A549 (cell line): ENCODE data around the gene ASB18. TPM values are rescaled to one million over a fixed set of nuclear protein-coding genes. Genes with fewer than 3 reads are reported as not detected.

Source experiments
- ATAC-seq, 2 experiments: fragments of 200-7000 bp in 1 of 2; fragments of >200 bp in 1 of 2; cut with Nextera tagmentation in 1 of 2; cut with Tn5 transposase in 1 of 2; 3 replicates each; pipeline versions ENCODE4 v1.8.0 to v1.9.1; 2018 to 2020; ENCODE audit warnings: mild to moderate bottlenecking in 1 of 2, moderate library complexity in 1 of 2
- CTCF ChIA-PET: fragments of 300-600 bp; sonication (Branson Sonifier 250); formaldehyde crosslinking; extraction: SDS; loops from one replicate; lab custom pipeline; 2021; ENCODE audit warnings: antibody characterized with exemption, inconsistent platforms; lab: Yijun Ruan, JAX
- POLR2A ChIA-PET: fragments of 350-600 bp; formaldehyde crosslinking; extraction: SDS; loops from one replicate; lab custom pipeline; 2021; ENCODE audit warnings: antibody characterized with exemption, inconsistent platforms; lab: Yijun Ruan, JAX
- DNase-seq, 2 experiments: peaks; one replicate each; pipeline versions ENCODE4 v3.0.0 to v3.0.0-alpha.2; 2011 to 2016; ENCODE audit warnings: low read depth in 1 of 2, low spot score in 1 of 2
- FAIRE-seq: peaks from 2 replicates; lab custom pipeline; 2011; peaks lifted over from hg19 to GRCh38; lab: Jason Lieb, UNC
- H3K27ac ChIP-seq, 2 experiments: fragments of >200 bp; sonication (Bioruptor Twin); formaldehyde crosslinking; 3 replicates each; pipeline ENCODE4 v1.5.1; 2016 to 2017
- H3K4me1 ChIP-seq: fragments of >200 bp; sonication (Bioruptor Twin); formaldehyde crosslinking; 3 replicates; pipeline ENCODE4 v1.6.1; 2016
- H3K4me2 ChIP-seq: fragments of >200 bp; sonication (Bioruptor Twin); formaldehyde crosslinking; 3 replicates; pipeline ENCODE4 v1.6.1; 2016
- H3K4me3 ChIP-seq: fragments of >200 bp; sonication (Bioruptor Twin); formaldehyde crosslinking; 3 replicates; pipeline ENCODE4 v1.5.1; 2016
- H3K9me3 ChIP-seq: fragments of >200 bp; sonication (Bioruptor Twin); formaldehyde crosslinking; 3 replicates; pipeline ENCODE4 v1.6.1; 2016
- BCL3 ChIP-seq: fragments of >200 bp; sonication (Bioruptor Twin); formaldehyde crosslinking; IDR thresholded peaks from 3 replicates; pipeline ENCODE4 v1.6.1; 2016
- CBX2 ChIP-seq: fragments of 200-600 bp; sonication (generic); IDR thresholded peaks from 2 replicates; pipeline ENCODE4 v1.6.1; 2016; ENCODE audit warnings: low read depth, mild to moderate bottlenecking, borderline replicate concordance
- CBX8 ChIP-seq: fragments of 200-600 bp; sonication (generic); IDR thresholded peaks from 2 replicates; pipeline ENCODE4 v1.6.1; 2016
- CHD2 ChIP-seq: fragments of 150-350 bp; IDR thresholded peaks from 2 replicates; pipeline ENCODE4 v1.6.1; 2014; ENCODE audit warnings: low read length; ENCODE audit not compliant: partially characterized antibody
- EHMT2 ChIP-seq: fragments of 200-600 bp; sonication (generic); IDR thresholded peaks from 2 replicates; pipeline ENCODE4 v1.6.1; 2016; ENCODE audit warnings: antibody characterized with exemption, low read depth, mild to moderate bottlenecking, moderate library complexity
- EP300 ChIP-seq, 2 experiments: fragments of >200 bp; sonication (Bioruptor Twin); formaldehyde crosslinking; IDR thresholded peaks; 2 replicates in 1 of 2; 3 replicates in 1 of 2; pipeline ENCODE4 v1.6.1; 2016 to 2017
- FOSL2 ChIP-seq, 2 experiments: fragments of 450-650 bp in 1 of 2; fragments of >200 bp in 1 of 2; sonication (Bioruptor Twin) in 1 of 2; formaldehyde crosslinking; IDR thresholded peaks; 2 replicates each; pipeline versions ENCODE4 v1.5.0 to v1.6.1; 2016 to 2020; ENCODE audit warnings: mild to moderate bottlenecking in 1 of 2, moderate library complexity in 1 of 2
- FOXS1 ChIP-seq: fragments of 250-450 bp; sonication (Bioruptor Pico); IDR thresholded peaks from 2 replicates; pipeline ENCODE4 v1.5.0; 2020; ENCODE audit warnings: mild to moderate bottlenecking, moderate library complexity
- GATA3 ChIP-seq: IDR thresholded peaks from 2 replicates; pipeline ENCODE4 v1.6.1; 2012; ENCODE audit warnings: borderline replicate concordance
- HEYL ChIP-seq: fragments of 250-450 bp; sonication (Bioruptor Pico); IDR thresholded peaks from 2 replicates; pipeline ENCODE4 v1.8.0; 2021; ENCODE audit warnings: mild to moderate bottlenecking, moderate library complexity
- HOXB13 ChIP-seq: fragments of 250-450 bp; sonication (Bioruptor Pico); IDR thresholded peaks from 2 replicates; pipeline ENCODE4 v1.5.0; 2020; ENCODE audit warnings: low read depth, mild to moderate bottlenecking, moderate library complexity
- JUN ChIP-seq, 2 experiments: fragments of >200 bp; sonication (Bioruptor Twin); formaldehyde crosslinking; IDR thresholded peaks; 2 replicates in 1 of 2; 3 replicates in 1 of 2; pipeline ENCODE4 v1.6.1; 2016 to 2017
- JUNB ChIP-seq: fragments of >200 bp; sonication (Bioruptor Twin); formaldehyde crosslinking; IDR thresholded peaks from 2 replicates; pipeline ENCODE4 v1.6.1; 2016
- KDM1A ChIP-seq: fragments of 200-600 bp; sonication (generic); IDR thresholded peaks from 2 replicates; pipeline ENCODE4 v1.6.1; 2016; ENCODE audit warnings: low read depth, mild to moderate bottlenecking
- MAFK ChIP-seq: fragments of 450-650 bp; IDR thresholded peaks from 2 replicates; pipeline ENCODE4 v1.6.1; 2014; ENCODE audit not compliant: partially characterized antibody
- MAZ ChIP-seq: fragments of 150-350 bp; IDR thresholded peaks from 2 replicates; pipeline ENCODE4 v1.6.1; 2014; ENCODE audit warnings: antibody characterized with exemption, low read depth, low read length, borderline replicate concordance
- NPAS2 ChIP-seq: fragments of 250-450 bp; sonication (Bioruptor Pico); IDR thresholded peaks from 2 replicates; pipeline ENCODE4 v1.8.0; 2022; ENCODE audit warnings: mild to moderate bottlenecking, moderate library complexity, borderline replicate concordance
- POLR2A ChIP-seq: IDR thresholded peaks from 2 replicates; pipeline ENCODE4 v1.6.1; 2012; ENCODE audit warnings: mild to moderate bottlenecking, low read length
- POLR2AphosphoS2 ChIP-seq: conservative IDR thresholded peaks from 2 replicates; pipeline ENCODE4 v1.6.1; 2012; ENCODE audit warnings: low read length, improper control_type of control experiment, inconsistent platforms
- RARB ChIP-seq: fragments of 250-450 bp; sonication (Bioruptor Pico); IDR thresholded peaks from 2 replicates; pipeline ENCODE4 v1.8.0; 2021; ENCODE audit warnings: mild to moderate bottlenecking, moderate library complexity
- RCOR1 ChIP-seq: fragments of 150-350 bp; IDR thresholded peaks from 2 replicates; pipeline ENCODE4 v1.6.1; 2014; ENCODE audit warnings: antibody characterized with exemption, low read length, low read depth
- TFCP2L1 ChIP-seq: fragments of 250-450 bp; sonication (Bioruptor Pico); IDR thresholded peaks from 2 replicates; pipeline ENCODE4 v1.5.0; 2021; ENCODE audit warnings: mild to moderate bottlenecking
- TP53 ChIP-seq: fragments of 250-450 bp; sonication (Bioruptor Pico); IDR thresholded peaks from 2 replicates; pipeline ENCODE4 v1.5.0; 2021; ENCODE audit warnings: mild to moderate bottlenecking, moderate library complexity
- USF2 ChIP-seq: fragments of 450-650 bp; IDR thresholded peaks from 2 replicates; pipeline ENCODE4 v1.6.1; 2014; ENCODE audit warnings: antibody characterized with exemption
- ZFP36 ChIP-seq: fragments of 450-650 bp; IDR thresholded peaks from 2 replicates; pipeline ENCODE4 v1.6.1; 2014; ENCODE audit warnings: borderline replicate concordance; ENCODE audit not compliant: partially characterized antibody
- ZSCAN20 ChIP-seq: fragments of 250-450 bp; sonication (Bioruptor Pico); IDR thresholded peaks from 2 replicates; pipeline ENCODE4 v1.8.0; 2022; ENCODE audit warnings: mild to moderate bottlenecking, moderate library complexity
- WGBS: methylation state at CpG from one replicate; pipeline ENCODE4 v1.1.6; 2017; ENCODE audit errors: missing lambda C conversion rate; 5-methylcytosine and 5-hydroxymethylcytosine counted together
- polyA plus RNA-seq, 4 experiments: library from polyadenylated mRNA; depleted of rRNA in 3 of 4; stranded (reverse); fragments of >200 nt; fragmentation: RNase III in 1 of 4; extraction: RNeasy Plus Mini Kit Qiagen cat#74134 plus additional on column Dnase treatment in 1 of 4; gene quantifications; 2 replicates in 3 of 4; 3 replicates in 1 of 4; pipeline ENCODE4 v1.2.3, GENCODE V29; 2011 to 2017
- TF ChIP-seq, protein P1 (sequence below): fragments of 250-450 bp; sonication (Bioruptor Pico); IDR thresholded peaks from 2 replicates; pipeline ENCODE4 v1.5.0; 2020; ENCODE audit warnings: low read depth, mild to moderate bottlenecking, moderate library complexity
- TF ChIP-seq, protein P2 (sequence below): IDR thresholded peaks from 2 replicates; pipeline ENCODE4 v1.6.1; 2012; ENCODE audit warnings: low read depth, borderline replicate concordance
- TF ChIP-seq, protein P3 (sequence below): IDR thresholded peaks from 2 replicates; pipeline ENCODE4 v1.6.1; 2012

ASB18 gene
- polyA plus RNA-seq, 2 of the 4 experiments (the other 2 are of a cell fraction): not detected

- TF ChIP-seq BCL3 (no peak), USF2 (no peak), POLR2A (no peak), EHMT2 (no peak), POLR2AphosphoS2 (no peak), RARB (CRISPR knock-in tag) (no peak), FOSL2 (IDR thresholded peaks at IDR 0.05) (no peak), FOSL2 (CRISPR knock-in tag; IDR thresholded peaks at IDR 0.05) (no peak), NPAS2 (CRISPR knock-in tag) (no peak), HOXB13 (CRISPR knock-in tag) (no peak), TFCP2L1 (CRISPR knock-in tag) (no peak), JUN (IDR thresholded peaks at IDR 0.05) (no peak), CHD2 (no peak), RCOR1 (no peak)
- TF ChIP-seq, protein P1, sequence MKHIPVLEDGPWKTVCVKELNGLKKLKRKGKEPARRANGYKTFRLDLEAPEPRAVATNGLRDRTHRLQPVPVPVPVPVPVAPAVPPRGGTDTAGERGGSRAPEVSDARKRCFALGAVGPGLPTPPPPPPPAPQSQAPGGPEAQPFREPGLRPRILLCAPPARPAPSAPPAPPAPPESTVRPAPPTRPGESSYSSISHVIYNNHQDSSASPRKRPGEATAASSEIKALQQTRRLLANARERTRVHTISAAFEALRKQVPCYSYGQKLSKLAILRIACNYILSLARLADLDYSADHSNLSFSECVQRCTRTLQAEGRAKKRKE (CRISPR knock-in tag): no peak
- TF ChIP-seq, protein P2, sequence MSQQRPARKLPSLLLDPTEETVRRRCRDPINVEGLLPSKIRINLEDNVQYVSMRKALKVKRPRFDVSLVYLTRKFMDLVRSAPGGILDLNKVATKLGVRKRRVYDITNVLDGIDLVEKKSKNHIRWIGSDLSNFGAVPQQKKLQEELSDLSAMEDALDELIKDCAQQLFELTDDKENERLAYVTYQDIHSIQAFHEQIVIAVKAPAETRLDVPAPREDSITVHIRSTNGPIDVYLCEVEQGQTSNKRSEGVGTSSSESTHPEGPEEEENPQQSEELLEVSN: peak; percentile 33; the same call in 1 of the 2 replicates
Measured at GRCh38 chr2:236176417-236176816, 87.8 kb downstream of the ASB18 start (continued).

DNA sequence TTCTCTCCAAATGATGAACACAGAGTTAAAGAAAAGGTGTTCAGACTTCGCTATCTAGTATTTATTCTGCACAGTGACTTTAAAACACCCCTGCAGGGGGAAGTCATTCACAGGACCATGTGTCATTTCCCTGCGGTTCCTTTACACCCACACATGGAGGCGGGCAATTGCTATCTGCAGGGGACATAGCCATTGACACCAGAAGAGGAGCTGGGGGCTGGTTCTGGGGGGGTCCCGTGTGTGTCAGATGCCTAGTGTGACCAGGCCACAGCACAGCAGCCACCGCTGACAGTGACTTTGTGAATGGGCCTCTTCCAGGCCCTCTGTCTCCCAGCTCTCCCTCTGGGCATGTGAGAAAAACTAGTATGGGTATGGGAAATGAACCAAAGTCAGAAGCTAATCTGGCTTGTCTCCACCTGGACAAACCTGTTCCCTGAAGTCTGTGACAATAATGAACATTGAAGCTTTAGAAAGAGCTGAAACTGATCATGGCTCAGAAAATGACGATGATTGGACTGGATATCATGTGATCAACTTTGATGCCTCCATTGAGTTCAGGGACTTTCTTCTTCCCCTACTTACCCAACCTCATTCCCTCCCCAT, 88.6 kb downstream of the ASB18 start:
- Histone ChIP-seq H3K4me3 (no peak overlapping the region), H3K4me1 (peaks cover 7% of the 10 kb centered on the region; the same call in 1 of the 3 replicates), H3K4me2 (no peak overlapping the region), H3K27ac (no peak overlapping the region), H3K9me3 (no peaks in the 10 kb centered on the region)
- no peak for ATAC-seq
- ChIA-PET POLR2A (no interaction called here), CTCF (interaction anchor here (0.6 to 11.9 kb wide), 12 partner anchors 13 to 758 kb away, joined by 3 to 222 read pairs (median 5); no protein-coding TSS in a partner anchor)
- WGBS: 78% methylated on average over 6 of the region's 6 CpGs
- DNase-seq: no peak
- TF ChIP-seq JUN (IDR thresholded peaks at IDR 0.05) (no peak), CHD2 (no peak), EP300 (IDR thresholded peaks at IDR 0.05) (no peak), CBX8 (no peak), ZFP36 (no peak)
- FAIRE-seq: no peak

- TF ChIP-seq, protein P3, sequence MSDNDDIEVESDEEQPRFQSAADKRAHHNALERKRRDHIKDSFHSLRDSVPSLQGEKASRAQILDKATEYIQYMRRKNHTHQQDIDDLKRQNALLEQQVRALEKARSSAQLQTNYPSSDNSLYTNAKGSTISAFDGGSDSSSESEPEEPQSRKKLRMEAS: no peak
- no peak for TF ChIP-seq CBX8
- TF ChIP-seq CBX2: no peak
- TF ChIP-seq HEYL: no peak
- TF ChIP-seq MAFK: no peak
- TF ChIP-seq ZSCAN20 (CRISPR knock-in tag): no peak
- no peak for TF ChIP-seq BCL3
- TF ChIP-seq JUNB: no peak
- no peak for TF ChIP-seq MAZ
- no peak for TF ChIP-seq GATA3
- no peak for TF ChIP-seq EP300 (IDR thresholded peaks at IDR 0.05)
- no peak for TF ChIP-seq HOXB13 (CRISPR knock-in tag)
- no peak for TF ChIP-seq CHD2
- TF ChIP-seq FOXS1 (CRISPR knock-in tag): no peak
- no peak for TF ChIP-seq TP53 (CRISPR knock-in tag)
- TF ChIP-seq KDM1A: no peak
- ChIA-PET CTCF (interaction anchor here (11.9 kb wide), 1 partner anchor 395 kb away, joined by 222 read pairs; no protein-coding TSS in a partner anchor), POLR2A (no interaction called here)
- Histone ChIP-seq H3K9me3 (no peaks in the 10 kb centered on the region), H3K27ac (no peak overlapping the region), H3K4me3 (no peak overlapping the region), H3K4me2 (no peak overlapping the region), H3K4me1 (0 out of 3 replicates have a peak, but pooled peaks cover 3% of the 10 kb centered on the region)
- 79% methylated on average over 20 of the region's 23 CpGs for WGBS
- no peak for ATAC-seq
- FAIRE-seq: no peak
- no peak for DNase-seq
Measured at GRCh38 chr2:236173729-236174607, 90.2 kb downstream of the ASB18 start.
